Measurements from ENCODE around the gene CEP128. TPM values are rescaled to one million over a fixed set of nuclear protein-coding genes. Genes with fewer than 3 reads are reported as not detected.
"Not testable (repeated sequence)": the region's sequence is repeated elsewhere in the genome, so short reads cannot be mapped to it uniquely, and the experiment has no call there.

CEP128 gene
- total RNA-seq, 2 experiments from 2014 or later: 24.7 to 26.0 TPM

GRCh38 chr14:80926397-80927082, 15.0 kb downstream of the CEP128 start:
- no peak overlapping the region for H3K27ac Mint-ChIP-seq
- no peak for DNase-seq
- H3K9me3 Mint-ChIP-seq: peaks cover 1% of the 10 kb centered on the region
- ChIA-PET POLR2A (no interaction called here), CTCF (interaction anchor here (1.8 kb wide), 1 partner anchor 13 kb away, joined by 4 read pairs; no protein-coding TSS in a partner anchor)
- no peaks in the 10 kb centered on the region for H3K27me3 Mint-ChIP-seq
- peaks cover 52% of the 10 kb centered on the region for H3K36me3 Mint-ChIP-seq (ENCODE audit: low read depth)
- peaks cover 53% of the 10 kb centered on the region for H3K4me1 Mint-ChIP-seq
- H3K4me3 Mint-ChIP-seq: no peak overlapping the region

GRCh38 chr14:80924365-80925103, 17.0 kb downstream of the CEP128 start:
- CTCF ChIA-PET: no interaction called here
- DNase-seq: no peak
- H3K9me3 Mint-ChIP-seq: no peaks in the 10 kb centered on the region
- no peak overlapping the region for H3K4me3 Mint-ChIP-seq
- no peaks in the 10 kb centered on the region for H3K27me3 Mint-ChIP-seq
- POLR2A ChIA-PET: no interaction called here
- peaks cover 44% of the 10 kb centered on the region for H3K36me3 Mint-ChIP-seq (ENCODE audit: low read depth)
- H3K27ac Mint-ChIP-seq: no peak overlapping the region
- H3K4me1 Mint-ChIP-seq: peaks cover 33% of the 10 kb centered on the region

- peaks cover 26% of the 10 kb centered on the region for H3K4me1 Mint-ChIP-seq
- no peak overlapping the region for H3K27ac Mint-ChIP-seq
- H3K4me3 Mint-ChIP-seq: no peak overlapping the region
- H3K27me3 Mint-ChIP-seq: no peaks in the 10 kb centered on the region
- H3K9me3 Mint-ChIP-seq: no peaks in the 10 kb centered on the region
- ChIA-PET POLR2A (no interaction called here), CTCF (interaction anchor here (0.6 kb wide), 1 partner anchor 417 kb away, joined by 4 read pairs; no protein-coding TSS in a partner anchor)
- no peak for DNase-seq
- H3K36me3 Mint-ChIP-seq (ENCODE audit: low read depth): peaks cover 33% of the 10 kb centered on the region
These were observed 18.2 kb downstream of the CEP128 start for GRCh38 chr14:80923368-80923767.

GRCh38 chr14:80919622-80920021, 21.9 kb downstream of the CEP128 start:
- Mint-ChIP-seq H3K4me3 (no peak overlapping the region), H3K4me1 (peaks cover 3% of the 10 kb centered on the region), H3K27me3 (no peaks in the 10 kb centered on the region), H3K27ac (no peak overlapping the region), H3K9me3 (no peaks in the 10 kb centered on the region), H3K36me3 (ENCODE audit: low read depth) (peaks cover 25% of the 10 kb centered on the region)
- no peak for DNase-seq
- CTCF ChIA-PET: no interaction called here
- POLR2A ChIA-PET: no interaction called here

GRCh38 chr14:80912013-80912412, 29.5 kb downstream of the CEP128 start:
- H3K36me3 Mint-ChIP-seq (ENCODE audit: low read depth): peaks cover 37% of the 10 kb centered on the region
- CTCF ChIA-PET, H3K9me3 Mint-ChIP-seq, H3K27me3 Mint-ChIP-seq, DNase-seq, H3K4me1 Mint-ChIP-seq, POLR2A ChIA-PET, H3K27ac Mint-ChIP-seq, H3K4me3 Mint-ChIP-seq: not testable (repeated sequence)

GRCh38 chr14:80906946-80907345, 34.6 kb downstream of the CEP128 start:
- POLR2A ChIA-PET: no interaction called here
- Mint-ChIP-seq H3K4me1 (peaks cover 13% of the 10 kb centered on the region), H3K27ac (no peak overlapping the region), H3K36me3 (ENCODE audit: low read depth) (peaks cover 41% of the 10 kb centered on the region), H3K4me3 (no peak overlapping the region), H3K27me3 (no peaks in the 10 kb centered on the region), H3K9me3 (no peaks in the 10 kb centered on the region)
- no peak for DNase-seq
- CTCF ChIA-PET: interaction anchor here (1.8 kb wide), 1 partner anchor 80 kb away, joined by 4 read pairs; no protein-coding TSS in a partner anchor

- no peak for DNase-seq
- Mint-ChIP-seq H3K27me3 (no peaks in the 10 kb centered on the region), H3K4me1 (peaks cover 18% of the 10 kb centered on the region), H3K4me3 (no peak overlapping the region), H3K36me3 (ENCODE audit: low read depth) (peaks cover 47% of the 10 kb centered on the region), H3K9me3 (no peaks in the 10 kb centered on the region), H3K27ac (no peak overlapping the region)
- POLR2A ChIA-PET: no interaction called here
- CTCF ChIA-PET: interaction anchor here (1.8 kb wide), 1 partner anchor 81 kb away, joined by 4 read pairs; no protein-coding TSS in a partner anchor
These were observed 35.2 kb downstream of the CEP128 start for GRCh38 chr14:80906336-80906735.

- Mint-ChIP-seq H3K4me1 (peaks cover 18% of the 10 kb centered on the region), H3K4me3 (no peak overlapping the region), H3K9me3 (no peaks in the 10 kb centered on the region), H3K27me3 (no peaks in the 10 kb centered on the region), H3K36me3 (ENCODE audit: low read depth) (peaks cover 62% of the 10 kb centered on the region), H3K27ac (no peak overlapping the region)
- CTCF ChIA-PET: no interaction called here
- POLR2A ChIA-PET: interaction anchor here (1.5 kb wide), 1 partner anchor 29 kb away, joined by 4 read pairs; no protein-coding TSS in a partner anchor
- no peak for DNase-seq
These were observed 38.9 kb downstream of the CEP128 start for GRCh38 chr14:80902608-80903007.

GRCh38 chr14:80901822-80902221, 39.7 kb downstream of the CEP128 start:
- no peak overlapping the region for H3K4me3 Mint-ChIP-seq
- ChIA-PET CTCF (no interaction called here), POLR2A (interaction anchor here (1.2 to 1.5 kb wide), 2 partner anchors 29 to 32 kb away, joined by 3 to 4 read pairs; no protein-coding TSS in a partner anchor)
- peaks cover 18% of the 10 kb centered on the region for H3K4me1 Mint-ChIP-seq
- no peak overlapping the region for H3K27ac Mint-ChIP-seq
- no peaks in the 10 kb centered on the region for H3K27me3 Mint-ChIP-seq
- DNase-seq: no peak
- no peaks in the 10 kb centered on the region for H3K9me3 Mint-ChIP-seq
- peaks cover 69% of the 10 kb centered on the region for H3K36me3 Mint-ChIP-seq (ENCODE audit: low read depth)

- Mint-ChIP-seq H3K4me3 (no peak overlapping the region), H3K9me3 (no peaks in the 10 kb centered on the region), H3K4me1 (peaks cover 18% of the 10 kb centered on the region), H3K27me3 (no peaks in the 10 kb centered on the region), H3K36me3 (ENCODE audit: low read depth) (peaks cover 66% of the 10 kb centered on the region), H3K27ac (no peak overlapping the region)
- no peak for DNase-seq
- ChIA-PET CTCF (no interaction called here), POLR2A (interaction anchor here (1.2 to 1.5 kb wide), 2 partner anchors 30 to 32 kb away, joined by 3 to 4 read pairs; no protein-coding TSS in a partner anchor)
These were observed 40.3 kb downstream of the CEP128 start for GRCh38 chr14:80901260-80901659.

GRCh38 chr14:80872645-80873044, 68.9 kb downstream of the CEP128 start:
- CTCF ChIA-PET: no interaction called here
- Mint-ChIP-seq H3K36me3 (ENCODE audit: low read depth) (peaks cover 50% of the 10 kb centered on the region), H3K27ac (no peak overlapping the region), H3K27me3 (no peaks in the 10 kb centered on the region), H3K4me3 (no peak overlapping the region), H3K4me1 (no peaks in the 10 kb centered on the region), H3K9me3 (peaks cover 15% of the 10 kb centered on the region)
- POLR2A ChIA-PET: no interaction called here
- DNase-seq: no peak

- no peaks in the 10 kb centered on the region for H3K27me3 Mint-ChIP-seq
- no peak for DNase-seq
- peaks cover 20% of the 10 kb centered on the region for H3K9me3 Mint-ChIP-seq
- ChIA-PET POLR2A (no interaction called here), CTCF (no interaction called here)
- no peaks in the 10 kb centered on the region for H3K4me1 Mint-ChIP-seq
- peaks cover 49% of the 10 kb centered on the region for H3K36me3 Mint-ChIP-seq (ENCODE audit: low read depth)
- no peak overlapping the region for H3K4me3 Mint-ChIP-seq
- no peak overlapping the region for H3K27ac Mint-ChIP-seq
These were observed 73.3 kb downstream of the CEP128 start for GRCh38 chr14:80868260-80868659.

- Mint-ChIP-seq H3K4me1 (no peaks in the 10 kb centered on the region), H3K36me3 (ENCODE audit: low read depth) (peaks cover 48% of the 10 kb centered on the region), H3K9me3 (peaks cover 20% of the 10 kb centered on the region), H3K4me3 (no peak overlapping the region), H3K27ac (no peak overlapping the region), H3K27me3 (no peaks in the 10 kb centered on the region)
- no peak for DNase-seq
- ChIA-PET CTCF (no interaction called here), POLR2A (no interaction called here)
These were observed 73.7 kb downstream of the CEP128 start for GRCh38 chr14:80867798-80868197.
